Esophagus squamous epithelium (tissue), 4 donors: Measurements from ENCODE around the gene CD19.

Source experiments
- POLR2A ChIP-seq, 4 donors: fragments of 450-650 bp; IDR thresholded peaks; one replicate each; pipeline ENCODE4 v1.6.1; 2017; ENCODE audit warnings: antibody characterized with exemption in 4 of 4, mild to moderate bottlenecking in 4 of 4, moderate library complexity in 3 of 4
- TF ChIP-seq, protein P1 (sequence below), 6 experiments: fragments of 450-650 bp in 4 of 6; fragments of 200-600 bp in 2 of 6; sonication (generic) in 2 of 6; IDR thresholded peaks; one replicate each; pipeline ENCODE4 v1.5.1; 2016 to 2019; ENCODE audit warnings: antibody characterized with exemption in 6 of 6, mild to moderate bottlenecking in 4 of 6, moderate library complexity in 4 of 6

DNA sequence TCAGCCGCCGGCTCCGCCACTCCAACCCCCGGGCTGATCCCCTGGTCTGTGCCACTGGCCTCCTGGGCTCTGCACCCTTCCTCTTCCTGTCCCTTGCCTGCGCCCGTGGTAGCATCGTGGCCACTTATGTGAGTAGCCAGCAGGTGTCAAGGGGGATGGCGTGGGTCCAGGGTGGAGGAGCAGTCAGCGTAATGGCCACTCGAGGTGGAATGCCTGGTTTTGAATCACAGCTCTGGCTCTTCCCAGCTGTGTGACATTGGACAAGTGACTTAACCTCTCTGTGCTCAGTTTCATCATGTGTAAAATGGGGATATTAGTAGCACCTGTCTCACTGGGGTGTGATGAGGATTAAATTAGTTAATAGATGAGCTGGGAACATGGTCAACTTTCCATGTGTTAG, 50.6 kb downstream of the CD19 start:
- TF ChIP-seq, protein P1, sequence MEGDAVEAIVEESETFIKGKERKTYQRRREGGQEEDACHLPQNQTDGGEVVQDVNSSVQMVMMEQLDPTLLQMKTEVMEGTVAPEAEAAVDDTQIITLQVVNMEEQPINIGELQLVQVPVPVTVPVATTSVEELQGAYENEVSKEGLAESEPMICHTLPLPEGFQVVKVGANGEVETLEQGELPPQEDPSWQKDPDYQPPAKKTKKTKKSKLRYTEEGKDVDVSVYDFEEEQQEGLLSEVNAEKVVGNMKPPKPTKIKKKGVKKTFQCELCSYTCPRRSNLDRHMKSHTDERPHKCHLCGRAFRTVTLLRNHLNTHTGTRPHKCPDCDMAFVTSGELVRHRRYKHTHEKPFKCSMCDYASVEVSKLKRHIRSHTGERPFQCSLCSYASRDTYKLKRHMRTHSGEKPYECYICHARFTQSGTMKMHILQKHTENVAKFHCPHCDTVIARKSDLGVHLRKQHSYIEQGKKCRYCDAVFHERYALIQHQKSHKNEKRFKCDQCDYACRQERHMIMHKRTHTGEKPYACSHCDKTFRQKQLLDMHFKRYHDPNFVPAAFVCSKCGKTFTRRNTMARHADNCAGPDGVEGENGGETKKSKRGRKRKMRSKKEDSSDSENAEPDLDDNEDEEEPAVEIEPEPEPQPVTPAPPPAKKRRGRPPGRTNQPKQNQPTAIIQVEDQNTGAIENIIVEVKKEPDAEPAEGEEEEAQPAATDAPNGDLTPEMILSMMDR (IDR thresholded peaks at IDR 0.05), result no peak
- no peak for TF ChIP-seq POLR2A (IDR thresholded peaks at IDR 0.05)
